NCI-H2227 treated with DMSO at 0.1 percent for 48 hours (cell line): ENCODE results near the gene ABHD16B.
"Not testable (repeated sequence)": the region's sequence is repeated elsewhere in the genome, so short reads cannot be mapped to it uniquely, and the experiment has no call there.

Experiments used
- DNase-seq: peaks from one replicate; lab custom pipeline; 2025; lab: John Stamatoyannopoulos, UW

Gene ABHD16B

GRCh38 chr20:63855363-63856097, 5.8 kb upstream of the ABHD16B start:
- DNase-seq: no peak

- no peak for DNase-seq
Observed at GRCh38 chr20:63856098-63856511, 5.2 kb upstream of the ABHD16B start.

- DNase-seq: no peak
Observed at GRCh38 chr20:63857764-63858392, 3.4 kb upstream of the ABHD16B start.

GRCh38 chr20:63858393-63859165, 2.7 kb upstream of the ABHD16B start:
- no peak for DNase-seq

- no peak for DNase-seq
Observed at GRCh38 chr20:63859166-63859699, 2.1 kb upstream of the ABHD16B start.

- no peak for DNase-seq
Observed at GRCh38 chr20:63860325-63861051, 810 bp upstream of the ABHD16B start.

- DNase-seq: no peak
Observed at GRCh38 chr20:63861981-63862901, 943 bp downstream of the ABHD16B start.

- DNase-seq: no peak
Observed at GRCh38 chr20:63863021-63863797, 1.9 kb downstream of the ABHD16B start.

- DNase-seq: peak; percentile 63
Observed at GRCh38 chr20:63863798-63864544, 2.7 kb downstream of the ABHD16B start.

- no peak for DNase-seq
Observed at GRCh38 chr20:63864545-63864977, 3.3 kb downstream of the ABHD16B start.

GRCh38 chr20:63864978-63865640, 3.8 kb downstream of the ABHD16B start, which contains the start of gene TPD52L2:
Gene TPD52L2, plus strand, starts transcription at chr20:63865270. Its CDS starts 96 bp downstream, at chr20:63865366.
- DNase-seq: peak; percentile 99

- DNase-seq: not testable (repeated sequence)
Observed at GRCh38 chr20:63867042-63867441, 5.7 kb downstream of the ABHD16B start.

- no peak for DNase-seq
Observed at GRCh38 chr20:63868264-63868663, 7.0 kb downstream of the ABHD16B start.

- DNase-seq: no peak
Observed at GRCh38 chr20:63873477-63873971, 12.2 kb downstream of the ABHD16B start.

GRCh38 chr20:63874241-63874640, 12.9 kb downstream of the ABHD16B start:
- not testable (repeated sequence) for DNase-seq

- DNase-seq: no peak
Observed at GRCh38 chr20:63876489-63877036, 15.3 kb downstream of the ABHD16B start.

GRCh38 chr20:63877755-63878470, 16.6 kb downstream of the ABHD16B start:
- no peak for DNase-seq
